ENCODE data around the gene MS4A6A.
"Not testable (repeated sequence)": the region's sequence is repeated elsewhere in the genome, so short reads cannot be mapped to it uniquely, and the experiment has no call there.

Gene MS4A6A

GRCh38 chr11:60182541-60183330, at the start of gene MS4A6A:
Gene MS4A6A (minus strand): TSS chr11:60183083. CDS start chr11:60181727, 1,356 bp downstream.
- no peak for DNase-seq

- no peak for DNase-seq
These were observed 47.8 kb upstream of the MS4A6A start for GRCh38 chr11:60230681-60231080.

DNA sequence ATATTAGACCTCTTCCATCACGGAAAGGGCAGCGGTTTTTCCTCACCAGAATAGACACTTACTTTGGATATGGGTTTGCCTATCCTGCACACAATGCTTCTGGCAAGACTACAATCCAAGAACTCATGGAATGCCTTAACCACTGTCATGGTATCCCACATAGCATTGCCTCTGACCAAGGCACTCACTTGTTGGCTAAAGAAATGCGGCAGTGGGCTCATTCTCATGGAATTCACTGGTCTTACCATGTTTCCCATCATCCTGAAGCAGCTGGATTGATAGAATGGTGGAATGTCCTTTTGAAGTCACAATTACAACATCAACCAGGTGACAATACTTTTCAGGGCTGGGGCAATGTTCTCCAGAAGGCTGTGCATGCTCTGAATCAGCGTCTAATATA, 39.3 kb upstream of the MS4A6A start:
- DNase-seq = no peak

DNA sequence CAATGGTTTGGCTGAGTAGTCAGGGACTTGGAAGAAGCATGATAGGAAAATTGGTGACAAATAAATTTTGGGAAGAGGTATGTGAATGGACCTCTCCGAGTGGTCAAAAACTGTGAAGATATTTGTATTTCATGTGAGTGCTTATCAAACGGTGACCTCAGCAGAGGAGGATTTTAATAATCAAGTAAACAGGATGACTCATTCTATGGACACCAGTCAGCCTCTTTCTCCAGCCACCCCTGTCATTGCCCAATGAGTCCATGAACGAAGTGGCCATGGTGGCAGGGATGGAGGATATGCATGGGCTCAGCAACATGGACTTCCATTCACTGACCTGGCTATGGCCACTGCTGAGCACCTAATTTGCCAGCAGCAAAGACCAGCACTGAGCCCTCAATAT, 38.8 kb upstream of the MS4A6A start:
- no peak for DNase-seq

DNA sequence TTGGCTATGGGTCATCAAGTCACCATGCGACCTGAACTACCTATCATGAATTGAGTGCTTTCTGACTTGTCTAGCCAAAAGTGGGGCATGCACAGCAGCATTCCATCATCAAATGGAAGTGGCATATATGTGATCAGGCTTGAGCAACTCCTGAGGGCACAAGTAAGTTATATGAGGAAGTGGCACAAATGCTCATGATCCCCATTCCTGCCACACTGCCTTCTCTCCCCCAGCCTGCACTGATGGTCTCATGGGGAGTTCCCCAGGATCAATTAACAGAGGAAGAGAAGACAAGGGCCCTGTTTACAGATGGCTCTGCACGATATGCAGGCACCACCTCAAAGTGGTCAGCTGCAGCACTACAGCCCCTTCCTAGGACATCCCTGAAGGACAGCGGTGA, 38.3 kb upstream of the MS4A6A start:
- no peak for DNase-seq

DNA sequence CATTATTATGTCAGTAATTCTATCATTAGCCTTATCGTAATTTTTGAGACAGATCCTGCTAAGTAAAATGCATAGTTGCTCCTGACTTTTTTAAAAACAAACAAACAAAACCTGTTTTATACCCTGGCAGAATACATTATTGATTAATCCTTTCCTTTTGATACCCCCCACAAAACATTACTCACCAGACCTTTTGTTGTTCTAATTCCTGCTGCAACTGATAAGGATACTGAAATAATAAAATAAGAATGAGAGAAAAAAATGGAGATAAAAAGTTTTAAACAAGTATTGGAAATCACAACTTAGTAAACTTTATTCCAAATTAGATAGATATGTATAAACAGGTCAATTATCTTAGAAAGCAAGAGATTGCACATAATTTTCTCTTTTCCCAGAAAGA, 31.5 kb upstream of the MS4A6A start:
- DNase-seq = no peak

DNA sequence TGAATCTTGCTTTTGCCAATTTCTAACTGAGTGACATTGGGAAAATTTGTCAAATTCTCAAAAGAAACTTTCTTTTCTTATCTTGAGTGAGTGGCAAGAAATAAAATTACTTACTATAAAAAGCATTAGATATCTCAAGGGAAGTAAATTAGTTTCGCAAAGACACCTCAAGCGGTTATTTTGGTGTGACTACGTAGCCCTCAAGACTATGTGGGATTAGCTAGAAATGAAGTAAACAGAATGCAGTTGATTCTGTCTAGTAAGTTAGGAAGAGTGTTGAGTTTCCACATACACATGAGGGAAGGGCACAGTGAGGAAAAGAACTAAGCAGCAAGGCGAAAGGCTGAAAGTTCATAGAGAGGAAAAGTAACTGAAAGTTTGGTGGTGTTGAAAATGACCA, 28.3 kb upstream of the MS4A6A start:
- DNase-seq = no peak

- DNase-seq = no peak
These were observed 27.1 kb upstream of the MS4A6A start for GRCh38 chr11:60209977-60210376.

GRCh38 chr11:60208951-60209350, 26.1 kb upstream of the MS4A6A start:
- DNase-seq = no peak

DNA sequence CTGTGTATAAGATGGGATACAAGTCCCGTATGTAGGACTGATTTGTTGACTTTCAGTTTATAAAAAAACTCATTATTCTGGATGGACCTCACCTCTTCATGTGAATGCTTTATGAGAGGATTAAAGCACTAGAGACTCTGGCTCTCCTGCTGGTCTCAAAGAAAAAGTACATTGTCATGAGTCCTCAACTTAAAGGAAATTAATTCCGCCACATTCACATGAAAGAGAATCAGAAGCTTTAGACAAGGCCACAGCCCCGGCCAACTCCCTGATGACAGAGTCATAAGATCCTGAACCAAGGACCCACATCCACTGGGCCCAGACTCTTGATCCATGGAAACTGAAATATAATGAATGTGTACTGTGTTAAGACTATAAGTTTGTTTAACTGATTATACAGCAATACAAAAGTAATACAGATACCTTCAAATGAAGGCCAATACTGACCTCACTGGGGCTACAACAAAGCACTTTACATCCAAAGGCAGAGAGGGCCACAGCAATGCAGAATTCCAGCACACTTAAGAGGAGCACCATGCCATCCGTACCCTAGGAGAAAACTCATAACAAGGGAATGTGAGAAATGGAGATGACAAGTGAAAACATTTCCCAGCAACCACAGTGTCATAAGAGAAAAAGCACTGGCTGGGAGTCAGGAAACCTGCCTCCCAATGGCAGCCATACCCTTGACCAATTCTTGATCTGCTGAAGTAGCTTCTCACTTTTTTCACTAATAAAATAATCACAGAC, 25.4 kb upstream of the MS4A6A start:
- DNase-seq = no peak

GRCh38 chr11:60206616-60207015, 23.7 kb upstream of the MS4A6A start:
- DNase-seq = no peak

DNA sequence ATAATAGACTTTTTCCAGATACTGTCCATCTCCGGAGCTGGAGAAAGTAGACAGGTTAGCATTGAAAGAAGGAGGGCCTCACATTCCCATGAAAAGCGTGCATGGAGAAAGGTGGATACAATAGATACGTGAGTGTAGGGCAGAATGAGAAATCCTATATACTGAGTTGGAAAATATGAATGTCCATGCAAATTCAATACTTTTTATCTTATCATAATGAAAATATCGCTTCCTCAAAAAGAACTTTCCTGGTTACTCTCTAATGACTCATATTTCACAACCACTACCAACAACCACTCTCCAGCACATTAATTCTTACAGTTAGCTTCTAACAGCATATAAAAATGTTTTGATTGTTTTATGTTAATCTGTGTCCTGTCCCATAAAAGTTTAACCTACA, 22.0 kb upstream of the MS4A6A start:
- no peak for DNase-seq

GRCh38 chr11:60201334-60201733, 18.5 kb upstream of the MS4A6A start:
- DNase-seq = not testable (repeated sequence)

DNA sequence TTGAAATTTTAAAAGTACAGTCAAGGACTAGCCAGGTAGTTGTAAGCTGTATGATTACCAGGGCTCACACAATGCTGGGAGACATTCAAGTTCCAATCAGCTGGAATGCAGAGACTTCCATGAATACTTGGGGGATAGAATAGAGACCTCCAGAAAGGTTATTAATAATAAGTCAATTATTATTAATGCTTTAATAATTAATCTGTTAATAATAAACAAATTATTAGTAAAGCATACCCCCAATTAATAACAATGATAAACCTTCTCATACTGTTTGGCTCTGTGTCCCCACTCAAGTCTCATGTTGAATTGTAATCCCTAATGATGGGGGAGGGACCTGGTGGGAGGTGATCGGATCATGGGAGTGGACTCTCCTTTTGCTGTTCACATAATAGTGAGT, 14.6 kb upstream of the MS4A6A start:
- no peak for DNase-seq

DNA sequence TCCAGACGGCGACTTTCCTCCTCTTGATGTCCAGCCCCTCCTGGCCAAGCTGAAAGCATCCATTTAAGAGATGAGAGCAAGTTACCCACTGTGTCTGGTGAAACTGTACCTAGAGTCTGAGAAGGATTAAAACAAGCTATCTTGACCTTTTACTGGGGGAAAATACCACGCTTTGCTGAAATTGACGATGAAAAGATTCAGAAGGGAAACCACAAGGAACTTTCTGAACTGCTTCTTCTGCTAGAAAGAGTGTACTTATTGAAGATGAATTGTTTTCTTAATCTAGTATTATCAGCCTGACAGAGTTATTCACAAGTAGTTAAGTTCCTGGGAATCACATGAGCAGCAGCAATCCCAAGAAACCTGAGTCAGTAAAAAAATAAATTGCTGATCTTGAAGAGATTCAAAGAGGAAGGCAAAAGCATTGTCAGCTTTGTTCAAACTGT, 13.1 kb upstream of the MS4A6A start:
- no peak for DNase-seq

- no peak for DNase-seq
These were observed 11.6 kb upstream of the MS4A6A start for GRCh38 chr11:60194511-60194910.

DNA sequence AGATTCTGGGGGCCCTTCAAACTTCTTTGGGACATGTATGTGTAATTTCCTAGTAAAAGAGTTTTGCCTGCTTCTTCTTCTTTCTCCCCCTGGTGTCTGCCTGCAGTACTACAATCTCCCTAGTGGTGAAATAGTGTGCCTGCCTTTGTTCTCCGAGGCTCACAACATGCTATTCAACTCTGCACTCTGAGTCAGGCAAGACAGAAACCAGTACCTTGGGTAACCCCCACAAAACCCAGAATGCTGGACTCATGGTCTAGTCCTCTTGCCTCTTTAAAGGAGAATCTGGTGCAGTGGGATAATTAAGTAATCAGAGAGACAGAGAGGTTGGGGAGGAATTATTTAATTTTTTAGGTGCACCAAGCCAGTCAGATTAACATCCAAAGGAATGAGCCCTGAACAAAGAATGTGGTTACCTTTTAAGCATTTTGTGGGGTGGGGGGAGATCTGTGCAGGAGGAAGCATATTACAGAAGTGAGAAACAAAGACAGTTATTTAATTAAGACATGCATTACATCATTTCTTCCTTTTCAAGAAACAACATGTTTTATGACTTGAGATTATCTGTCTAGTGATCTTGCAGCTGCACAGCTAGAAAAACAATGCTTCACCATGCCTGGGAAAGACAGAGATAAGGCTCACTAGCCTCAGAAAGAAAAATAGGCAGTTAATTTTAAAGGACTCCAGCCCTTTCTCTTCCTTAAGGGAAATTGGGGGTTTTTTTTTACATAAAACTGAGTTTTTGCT, 11.0 kb upstream of the MS4A6A start:
- peak; percentile 4 for DNase-seq

GRCh38 chr11:60192564-60192963, 9.7 kb upstream of the MS4A6A start:
- DNase-seq = not testable (repeated sequence)

DNA sequence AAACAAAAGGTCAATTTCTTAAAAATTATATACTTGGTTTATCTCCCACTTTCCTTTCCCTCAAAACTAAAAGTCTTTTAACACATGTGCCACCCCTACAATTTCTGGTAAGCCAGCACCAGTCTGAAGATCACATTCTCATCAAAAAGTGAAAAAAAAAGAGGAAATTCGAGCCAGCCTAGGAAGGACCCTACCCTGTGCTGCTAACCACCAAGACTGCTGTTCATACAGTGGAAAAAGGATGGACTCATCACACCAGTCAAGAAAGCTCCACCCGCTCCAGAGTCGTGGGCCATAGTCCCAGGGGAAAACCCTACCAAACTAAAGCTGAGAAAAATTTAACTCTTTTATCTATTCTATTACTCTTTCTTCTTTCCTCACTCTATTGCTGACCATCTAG, 5.6 kb upstream of the MS4A6A start:
- DNase-seq = not testable (repeated sequence)

- DNase-seq = not testable (repeated sequence)
These were observed 3.2 kb upstream of the MS4A6A start for GRCh38 chr11:60186128-60186527.

- not testable (repeated sequence) for DNase-seq
These were observed 2.6 kb upstream of the MS4A6A start for GRCh38 chr11:60185512-60185827.

DNA sequence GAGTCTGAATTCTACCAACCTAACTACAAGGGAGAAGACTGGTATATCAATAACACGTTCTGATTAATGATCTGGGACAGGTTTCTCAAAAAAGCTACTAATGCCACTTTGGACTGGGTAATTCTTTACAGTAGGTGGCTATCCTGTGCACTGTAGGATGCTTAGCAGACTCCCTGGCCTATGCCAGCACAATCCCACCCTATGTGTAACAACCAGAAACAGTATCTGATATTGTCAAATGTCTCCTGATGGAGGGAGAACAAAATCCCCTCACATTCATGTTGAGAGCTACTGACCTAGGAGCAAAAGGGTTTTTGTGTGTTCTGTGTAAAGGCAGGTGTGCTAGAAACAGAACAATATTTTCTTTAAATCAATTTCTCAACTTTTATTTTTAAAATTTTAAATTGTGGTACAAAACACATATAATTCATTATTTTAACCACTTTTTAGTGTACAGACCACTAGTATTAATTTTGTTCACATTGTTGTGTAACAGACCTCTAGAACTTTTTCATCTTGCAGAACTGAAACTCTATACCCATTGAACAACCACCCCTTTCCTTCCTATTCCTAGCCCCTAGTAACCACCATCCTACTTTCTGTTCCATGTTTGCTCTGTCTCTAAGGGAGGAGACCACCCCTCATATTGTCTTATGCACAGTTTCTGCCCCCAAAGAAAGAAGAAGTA, 2.1 kb upstream of the MS4A6A start:
- DNase-seq = no peak

- no peak for DNase-seq
These were observed 815 bp upstream of the MS4A6A start for GRCh38 chr11:60183591-60184205.
